Activated CD8-positive, alpha-beta memory T cell treated with anti-CD3 and anti-CD28 coated beads for 48 hours (primary cell): ENCODE results near the gene LCE3A.
A peak's percentile ranks its signal among the peaks of the same experiment; 100 is the strongest.
"Not testable (repeated sequence)": the region's sequence is repeated elsewhere in the genome, so short reads cannot be mapped to it uniquely, and the experiment has no call there.

Experiments
- DNase-seq, 3 experiments: peaks; one replicate each; pipeline ENCODE4 v3.0.0-alpha.2; 2020; ENCODE audit warnings: low read depth in 2 of 3, low spot score in 2 of 3

The LCE3A gene

DNA sequence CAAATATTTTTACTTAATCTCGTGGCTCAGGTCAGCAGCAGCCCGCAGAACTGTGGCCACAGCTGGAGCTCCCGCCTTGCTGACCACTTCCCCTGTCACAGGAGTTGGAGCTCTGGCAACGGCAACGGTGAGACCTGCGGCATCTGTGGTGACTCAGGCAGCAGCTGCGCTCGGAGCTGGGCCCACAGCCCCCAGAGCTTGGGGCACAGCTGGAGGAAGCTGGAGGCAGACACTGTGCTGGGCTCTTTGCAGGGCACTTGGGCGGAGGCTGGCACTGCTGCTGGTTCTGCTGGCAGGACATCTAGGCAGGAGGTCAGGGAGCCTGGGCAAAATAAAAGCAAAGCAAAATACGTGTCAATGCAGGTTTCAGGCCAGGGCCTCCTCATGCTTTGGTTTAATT, at the start of gene LCE3A:
Gene LCE3A, minus strand, starts transcription at position 301 of the 400 bp plus-strand sequence. Its CDS starts 0 bp downstream, at position 301.
- no peak for DNase-seq

GRCh38 chr1:152667648-152668047, 44.7 kb upstream of the LCE3A start:
- no peak for DNase-seq

- DNase-seq: not testable (repeated sequence)
Measured at GRCh38 chr1:152666171-152666570, 43.3 kb upstream of the LCE3A start.

GRCh38 chr1:152663098-152663497, 40.2 kb upstream of the LCE3A start, which contains the start of gene LCE2D:
TSS of gene LCE2D (plus strand) at chr1:152663380. CDS start at chr1:152664106, 726 bp downstream.
- DNase-seq: no peak

DNA sequence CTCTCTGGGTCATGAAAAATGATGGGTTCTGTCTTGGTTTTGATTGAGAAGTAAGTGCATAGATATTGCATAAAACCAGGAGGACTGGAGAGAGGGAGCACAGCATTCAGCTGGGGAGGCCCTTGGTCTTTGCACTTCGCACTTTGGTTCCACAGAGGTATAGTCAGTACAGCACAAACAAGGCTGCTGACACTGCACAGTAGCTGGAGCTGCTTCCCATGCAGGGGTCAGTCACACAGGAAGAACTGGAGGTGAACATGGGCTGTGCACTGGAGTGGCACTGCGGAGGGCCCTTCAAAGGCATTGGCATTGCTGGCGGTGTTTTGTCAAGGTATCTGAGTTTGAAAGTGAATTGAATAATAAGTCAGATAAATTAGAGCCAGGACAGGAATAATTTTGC, 35.7 kb upstream of the LCE3A start:
- DNase-seq: no peak

- DNase-seq: no peak
Measured at GRCh38 chr1:152657677-152658076, 34.8 kb upstream of the LCE3A start.

DNA sequence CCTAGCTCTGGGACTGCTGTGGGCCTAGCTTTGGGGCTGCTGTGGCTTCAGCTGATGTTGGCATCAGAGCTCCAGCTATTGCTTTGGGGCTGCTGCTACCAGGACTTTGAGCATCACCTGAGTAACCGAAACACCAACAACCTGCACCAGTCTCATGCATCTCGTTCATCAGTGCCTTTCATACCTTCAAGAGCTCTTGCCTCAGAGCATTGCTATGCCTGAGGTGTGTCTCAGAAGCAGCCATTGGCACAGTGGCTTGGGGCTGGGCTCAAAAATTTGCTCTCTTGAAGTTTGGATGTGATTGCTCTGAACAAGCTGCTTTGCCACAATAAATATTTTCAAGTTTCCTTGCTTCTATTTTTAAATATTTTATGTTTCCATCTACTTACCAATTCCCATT, 33.6 kb upstream of the LCE3A start:
- DNase-seq: no peak

DNA sequence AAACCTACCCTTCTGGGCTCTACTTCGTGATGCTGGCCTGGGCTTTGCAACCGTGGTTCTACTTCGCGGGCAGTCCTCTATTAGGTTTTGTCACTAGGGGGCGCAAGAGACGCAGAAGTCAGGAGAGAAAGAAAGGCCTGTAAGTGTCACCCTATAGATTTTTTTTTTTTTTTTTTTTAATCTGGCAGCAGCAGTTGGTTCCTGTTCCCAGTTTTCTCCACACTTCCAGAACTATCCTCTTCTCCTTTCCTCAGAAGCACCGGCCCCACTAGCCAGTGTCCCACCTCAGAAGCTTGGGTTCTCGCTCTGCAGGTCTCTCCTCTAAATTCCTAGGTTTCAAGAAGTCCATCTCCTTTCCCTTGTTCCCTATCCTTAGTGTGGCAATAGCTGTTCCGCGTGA, 31.2 kb upstream of the LCE3A start:
- DNase-seq: peak in 1 of 3 experiments; percentile 60

DNA sequence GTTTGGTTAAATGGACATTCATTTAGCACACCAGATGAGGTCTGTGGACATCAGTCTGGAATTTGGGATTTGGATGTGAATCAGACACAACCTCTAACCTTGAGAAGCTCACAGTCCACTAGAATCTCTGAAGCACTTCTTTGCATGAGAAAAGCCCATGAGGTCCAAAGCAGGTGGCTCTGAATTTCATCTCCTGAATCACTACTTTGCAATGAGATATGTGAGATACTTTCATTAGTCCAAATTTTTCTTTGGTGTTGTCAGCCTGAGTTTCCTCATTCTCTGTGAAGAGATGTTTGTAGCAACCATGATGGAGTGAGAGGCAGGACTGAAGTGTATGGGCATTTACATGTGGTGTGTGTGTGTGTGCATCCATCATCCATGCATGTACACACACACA, 23.8 kb upstream of the LCE3A start:
- no peak for DNase-seq

DNA sequence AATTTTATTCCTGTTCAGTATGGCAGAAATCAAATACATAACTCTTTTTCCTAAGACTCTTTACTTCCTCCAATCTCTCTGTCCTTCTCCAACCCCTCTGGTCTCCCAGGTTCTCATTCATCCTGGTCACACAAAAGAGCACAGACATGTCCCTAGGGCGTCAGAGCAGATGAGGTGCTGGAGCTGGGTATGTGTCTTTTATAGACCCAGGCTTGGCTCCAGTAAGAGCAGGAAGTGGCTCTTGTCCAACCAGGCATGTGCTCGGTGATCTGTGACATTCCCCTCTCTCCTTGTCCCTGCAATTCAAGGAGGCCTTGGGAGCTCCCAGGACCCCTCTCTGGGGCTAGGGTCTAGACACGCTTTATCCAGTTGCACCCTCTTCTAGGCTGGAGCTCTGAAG, 22.2 kb upstream of the LCE3A start:
- DNase-seq: no peak

GRCh38 chr1:152643945-152644344, 21.0 kb upstream of the LCE3A start:
- no peak for DNase-seq

- DNase-seq: no peak
Measured at GRCh38 chr1:152640351-152640750, 17.4 kb upstream of the LCE3A start.

- DNase-seq: no peak
Measured at GRCh38 chr1:152630596-152630995, 7.7 kb upstream of the LCE3A start.

DNA sequence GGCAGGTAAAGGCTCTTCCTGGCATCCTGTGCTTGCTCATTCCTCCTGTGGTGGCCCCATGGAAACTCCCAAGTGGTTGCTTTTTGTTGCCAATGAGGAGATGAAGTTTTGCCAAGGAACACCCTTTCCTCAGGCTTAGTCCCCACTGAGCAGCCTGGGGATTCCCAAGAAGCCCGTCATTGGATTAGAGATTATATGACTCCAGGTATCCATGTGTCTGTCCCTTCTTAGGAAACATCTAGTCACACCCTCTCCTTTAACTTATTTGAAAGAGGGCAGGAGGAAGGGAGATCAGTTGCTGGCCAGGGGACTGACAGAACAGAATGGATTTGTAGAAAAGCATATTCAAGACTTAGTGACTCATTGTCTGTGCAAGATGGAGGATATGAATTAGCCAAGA, 3.8 kb upstream of the LCE3A start:
- DNase-seq: no peak

GRCh38 chr1:152623203-152623844, 421 bp upstream of the LCE3A start:
- DNase-seq: peak in 1 of 3 experiments; percentile 11

DNA sequence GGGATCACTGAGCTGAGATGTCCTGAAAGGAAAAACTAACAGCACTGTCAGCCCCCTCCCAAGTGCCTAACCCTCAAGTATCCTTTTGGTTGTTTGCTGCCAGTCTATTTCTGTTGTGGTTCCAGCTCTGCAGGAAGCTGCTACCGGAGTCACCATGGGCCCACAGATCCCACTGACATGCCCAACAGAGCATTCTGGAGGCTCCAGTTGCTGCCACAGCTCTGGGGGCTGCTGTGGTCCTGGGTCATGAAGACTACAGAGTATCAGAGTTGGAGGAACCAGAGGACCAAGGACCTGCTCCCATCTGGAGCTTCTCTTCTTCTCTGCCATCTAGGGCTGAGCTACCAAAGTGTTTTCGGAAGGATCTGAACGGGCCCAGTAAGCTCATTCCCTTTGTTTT, 910 bp downstream of the LCE3A start:
- DNase-seq: no peak

- no peak for DNase-seq
Measured at GRCh38 chr1:152613511-152613910, 9.4 kb downstream of the LCE3A start, which contains the start of gene LCE3B. TSS of gene LCE3B (plus strand) at chr1:152613811. CDS start at chr1:152613811, 0 bp downstream.

DNA sequence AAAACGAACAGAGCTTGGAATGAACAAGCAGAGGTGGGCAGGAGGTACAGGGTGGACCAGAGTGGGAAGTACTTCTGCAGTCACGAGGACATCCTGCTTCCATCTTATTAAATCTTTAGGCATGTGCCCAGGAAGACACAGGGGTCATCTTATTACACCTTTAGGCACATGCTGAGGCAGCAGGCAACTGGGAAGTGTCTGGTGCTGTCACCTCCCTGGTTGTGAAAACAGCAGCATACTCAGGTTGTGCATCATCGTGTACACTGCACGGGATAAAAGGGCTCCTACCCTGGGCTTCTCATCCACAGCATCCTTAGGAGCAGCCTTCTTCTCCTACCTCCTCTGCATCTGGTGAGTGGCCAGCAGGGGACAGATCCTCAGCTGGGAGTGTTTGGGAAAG, 23.0 kb downstream of the LCE3A start, which contains the start of gene LCE3C:
Gene LCE3C, plus strand, starts transcription at position 301 of the 400 bp plus-strand sequence. CDS start 498 bp downstream, outside the sequence.
- DNase-seq: no peak

DNA sequence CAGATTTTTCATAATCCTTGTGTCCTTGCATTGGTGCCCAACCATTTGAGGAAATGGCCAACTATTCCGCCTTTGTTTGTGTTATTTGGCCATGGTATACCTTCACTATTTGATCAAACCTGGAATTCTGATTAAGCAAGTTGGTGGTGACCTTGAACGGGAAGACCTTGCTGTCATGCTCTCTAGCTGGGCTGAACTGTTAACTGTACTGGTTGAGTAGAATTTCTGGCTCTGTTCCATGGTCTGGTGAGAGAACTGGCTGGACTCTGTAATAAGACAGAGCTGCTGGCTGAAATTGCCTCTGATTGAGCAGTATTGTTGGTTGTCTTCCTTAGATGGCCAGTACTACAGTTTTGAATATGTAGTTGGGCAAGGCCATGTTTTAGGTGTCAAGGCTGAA, 25.9 kb downstream of the LCE3A start:
- no peak for DNase-seq

- DNase-seq: no peak
Measured at GRCh38 chr1:152585586-152585985, 37.3 kb downstream of the LCE3A start.

DNA sequence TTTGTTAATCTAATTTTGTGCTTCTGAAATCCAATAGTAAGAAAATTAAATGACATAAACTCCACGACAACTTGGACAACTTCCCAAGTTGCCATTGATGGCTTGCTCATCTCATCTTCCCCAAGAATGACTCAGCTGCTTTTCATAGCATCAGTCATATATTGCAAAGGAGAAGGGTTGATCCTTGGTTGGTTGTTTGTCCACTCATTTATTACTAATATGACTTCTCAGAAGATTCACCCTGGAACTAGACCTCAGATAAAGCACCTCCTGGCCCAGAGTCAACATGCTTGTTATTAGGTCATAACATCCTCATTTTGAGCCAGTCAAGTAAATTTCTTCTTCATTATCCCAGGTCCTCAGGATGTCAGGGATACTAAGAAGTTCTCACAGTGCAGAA, 40.3 kb downstream of the LCE3A start:
- no peak for DNase-seq

DNA sequence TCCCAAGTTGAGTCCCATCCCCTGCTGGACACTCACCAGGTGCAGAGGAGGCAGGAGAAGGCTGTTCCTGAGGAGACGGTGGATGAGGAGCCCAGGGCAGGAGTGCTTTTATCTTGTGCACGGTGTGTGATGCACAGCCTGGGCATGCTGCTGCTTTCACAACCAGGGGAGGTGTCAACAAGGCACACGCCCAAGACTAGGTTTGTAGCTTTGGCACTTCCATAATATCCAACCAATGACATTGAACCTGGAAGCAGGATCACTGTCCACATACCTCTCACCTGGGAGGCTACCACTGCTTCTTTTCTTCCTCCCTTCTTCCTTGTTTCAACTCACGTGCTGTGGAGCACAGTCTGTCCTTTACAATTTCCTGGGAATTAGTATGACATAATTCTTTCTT, 42.5 kb downstream of the LCE3A start, which contains the start of gene LCE3D:
Gene LCE3D, minus strand, starts transcription at position 84 of the 400 bp plus-strand sequence. CDS start 580 bp downstream, outside the sequence.
- DNase-seq: no peak

GRCh38 chr1:152579526-152579925, 43.4 kb downstream of the LCE3A start:
- not testable (repeated sequence) for DNase-seq
